Measurements from ENCODE around the gene CREB5.

The CREB5 gene

DNA sequence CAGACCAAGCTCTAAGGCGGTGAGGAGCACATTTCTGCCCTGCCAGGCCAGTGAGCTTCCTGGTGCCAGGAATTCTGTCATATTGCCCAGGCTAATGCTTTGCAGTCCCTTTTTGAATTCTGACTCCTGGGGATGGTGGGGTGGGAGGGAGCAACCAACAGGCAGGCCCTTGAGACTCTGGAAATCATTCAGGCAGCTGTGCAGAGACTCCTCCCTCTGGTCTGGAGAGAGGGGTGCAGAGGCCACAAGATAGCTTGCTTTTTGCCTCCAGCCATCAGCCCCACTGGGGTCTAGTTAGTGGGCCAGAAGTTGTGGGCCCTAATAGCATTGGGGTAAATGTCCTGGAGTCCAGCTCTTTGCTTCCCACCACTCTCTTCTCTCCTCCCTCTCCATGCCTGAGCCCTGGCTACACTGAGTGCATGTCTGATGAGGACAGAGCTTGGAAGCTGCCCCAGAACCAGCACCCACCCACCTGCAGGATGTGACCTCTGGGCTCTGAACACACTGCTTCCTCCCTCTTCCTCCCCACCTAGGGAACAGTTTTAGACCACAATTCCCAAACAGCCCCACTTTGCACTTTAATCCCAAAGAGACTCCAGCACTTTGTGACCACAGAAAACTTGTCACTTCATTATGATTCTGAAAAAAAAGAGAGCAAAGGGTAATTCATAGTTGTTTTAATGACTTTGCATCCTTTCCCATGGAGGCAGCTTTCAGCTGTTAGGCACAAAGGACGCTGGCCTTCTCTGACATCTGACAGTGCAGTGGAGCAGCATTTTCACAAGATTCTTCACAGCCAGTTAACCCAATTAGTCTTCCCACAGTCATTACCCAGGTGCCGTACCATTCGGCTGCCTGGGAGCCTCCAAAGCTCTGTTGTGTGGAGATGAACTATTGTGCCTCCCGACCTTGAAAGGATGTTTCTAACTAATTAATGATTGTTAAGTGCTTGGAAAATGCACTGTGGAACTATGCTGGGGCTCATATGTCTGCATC is 283.3 kb downstream of the CREB5 start:
- no peak for DNase-seq

DNA sequence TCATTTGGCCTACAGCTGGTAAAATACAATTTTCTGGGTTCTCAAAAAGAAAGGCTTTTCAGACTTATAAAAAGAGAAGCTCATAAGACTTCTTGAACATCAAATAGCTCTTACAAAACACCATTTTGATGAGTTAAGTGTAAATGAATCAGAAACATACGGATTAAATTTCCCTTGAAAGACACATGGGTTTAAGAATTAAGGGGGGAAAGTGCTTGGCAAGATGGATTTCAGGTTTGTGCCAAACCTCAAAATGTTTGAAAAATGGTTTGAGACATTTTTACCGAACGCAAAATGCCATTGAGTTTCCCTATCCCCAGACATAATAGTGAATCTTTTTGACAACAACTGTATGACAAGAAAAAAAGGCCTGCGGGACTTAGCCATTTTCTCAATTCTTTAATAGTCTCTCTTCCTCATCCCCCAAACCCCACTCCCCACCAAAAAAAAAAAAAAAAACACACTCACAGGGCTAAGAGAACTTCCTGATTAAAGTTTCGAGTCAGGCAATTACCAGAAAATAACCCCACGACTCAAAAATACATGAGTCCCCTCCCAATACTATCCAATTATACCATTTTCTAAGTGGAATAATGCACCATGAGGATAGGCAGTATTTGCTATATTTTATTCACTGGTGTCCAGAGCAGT is 285.7 kb downstream of the CREB5 start:
- DNase-seq = no peak

GRCh38 chr7:28698840-28699239 is 286.5 kb downstream of the CREB5 start:
- no peak for DNase-seq

DNA sequence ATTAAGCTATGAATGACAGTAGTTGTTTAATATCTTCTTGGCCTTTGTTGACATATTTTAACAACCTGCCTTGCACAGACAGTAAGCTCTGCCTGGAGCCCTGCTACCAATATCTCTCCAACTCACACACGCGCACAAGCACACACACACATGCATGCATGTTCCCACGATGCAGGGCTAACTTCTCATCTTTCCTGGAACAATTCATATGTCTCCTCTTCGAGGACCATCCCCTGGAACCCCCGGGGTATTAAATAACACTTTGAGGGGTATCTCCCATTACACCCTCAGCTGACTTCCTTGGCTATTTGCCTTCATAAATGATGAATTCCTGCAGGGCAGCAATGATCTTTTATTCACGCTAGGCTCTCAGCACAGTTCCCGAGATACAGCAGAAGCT is 287.8 kb downstream of the CREB5 start:
- no peak for DNase-seq

GRCh38 chr7:28700790-28701203 is 288.5 kb downstream of the CREB5 start:
- DNase-seq = no peak

- DNase-seq = no peak
Observed at GRCh38 chr7:28701731-28702130, 289.4 kb downstream of the CREB5 start.

DNA sequence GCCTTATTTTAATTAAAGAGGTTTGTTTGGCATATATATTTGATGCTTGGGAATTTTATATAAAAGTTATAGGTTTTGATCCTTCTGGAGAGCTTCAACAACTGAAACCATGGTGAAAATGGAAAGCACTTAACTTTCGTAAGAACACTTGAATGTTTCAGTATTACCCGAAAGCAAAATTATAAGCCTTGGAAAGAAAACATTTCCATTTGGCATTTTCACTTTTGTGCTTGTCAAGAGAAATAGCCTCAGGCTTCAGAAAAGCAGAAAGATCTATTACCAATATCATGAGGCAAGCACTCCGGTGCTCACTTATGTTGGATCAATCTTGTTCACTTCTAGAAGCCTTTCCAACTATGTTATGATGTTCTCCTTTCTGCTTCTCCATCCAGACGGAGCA is 289.9 kb downstream of the CREB5 start:
- no peak for DNase-seq

- no peak for DNase-seq
Observed at GRCh38 chr7:28703037-28703765, 290.9 kb downstream of the CREB5 start.

DNA sequence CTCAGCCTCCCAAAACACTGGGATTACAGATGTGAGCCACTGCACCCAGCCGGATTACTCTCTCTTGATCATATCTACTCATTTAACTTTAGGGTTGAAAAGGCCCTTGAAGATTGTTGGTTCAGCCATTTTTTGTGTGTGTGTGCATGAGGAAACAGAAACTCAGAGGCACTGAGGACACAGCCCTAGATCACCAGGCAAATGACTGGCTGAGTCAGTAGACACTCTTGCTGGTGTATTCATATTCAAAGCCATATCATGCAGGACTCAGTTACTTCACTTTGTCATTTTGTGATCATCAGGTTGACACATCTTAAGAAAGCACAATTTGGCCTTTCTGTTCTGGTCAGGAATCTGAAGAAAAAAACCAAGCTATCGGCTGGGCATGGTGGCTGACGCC is 292.4 kb downstream of the CREB5 start:
- DNase-seq = no peak

DNA sequence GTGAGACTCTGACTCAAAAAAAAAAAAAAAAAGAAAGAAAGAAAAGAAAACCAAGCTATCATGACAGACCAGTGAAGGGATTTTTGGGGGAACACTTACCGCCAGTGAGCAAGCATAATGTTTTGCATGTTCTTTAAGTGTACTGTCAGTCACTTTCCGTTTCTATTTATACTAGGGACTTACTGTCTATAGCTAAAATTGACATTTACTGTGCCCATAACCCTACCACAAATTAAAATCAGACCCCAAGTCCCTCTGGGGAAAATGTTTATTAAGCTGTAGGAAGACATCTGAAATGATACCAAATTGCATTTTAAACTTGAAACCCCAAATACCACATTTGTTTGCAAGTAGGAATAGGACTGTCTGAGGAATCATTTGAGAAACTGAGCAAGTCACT is 293.0 kb downstream of the CREB5 start:
- DNase-seq = no peak

DNA sequence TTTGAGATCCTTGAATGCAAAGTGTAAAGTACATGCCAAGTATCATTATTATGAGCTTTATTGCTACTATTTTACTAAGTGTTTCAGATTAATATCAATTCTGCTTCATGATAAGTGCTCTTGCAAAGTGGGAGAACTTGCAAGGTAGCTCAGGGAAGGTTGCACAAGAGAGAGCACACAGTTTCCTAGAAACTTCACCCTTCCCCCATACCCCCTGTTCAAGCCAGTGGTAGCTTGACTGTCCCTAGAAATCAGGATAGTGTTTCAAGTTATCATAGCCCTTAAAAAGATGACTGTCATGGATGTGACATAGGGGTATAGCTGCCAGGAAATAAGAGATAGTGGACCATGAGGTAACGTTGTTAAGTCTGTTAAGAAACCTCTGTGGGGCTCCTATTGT is 294.3 kb downstream of the CREB5 start:
- no peak for DNase-seq

DNA sequence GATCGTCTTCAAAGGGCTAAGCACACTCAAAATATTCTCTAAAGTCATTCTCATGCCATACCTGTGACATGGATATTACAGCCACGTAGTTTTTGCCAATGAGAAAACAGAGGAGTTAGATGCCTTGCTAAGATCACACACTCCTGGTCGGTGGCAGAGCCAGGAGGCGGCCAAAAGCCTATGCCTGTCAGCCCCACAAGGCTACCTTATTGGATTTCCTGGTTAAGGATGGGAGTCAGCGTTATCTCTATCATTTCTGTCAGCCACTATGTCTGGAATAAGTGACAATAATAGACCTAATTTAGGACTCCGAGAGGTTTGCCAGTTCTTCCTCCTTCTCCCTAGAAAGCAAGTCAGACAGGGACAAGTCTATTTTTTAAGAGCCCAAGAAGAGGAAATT is 295.0 kb downstream of the CREB5 start:
- DNase-seq = no peak

DNA sequence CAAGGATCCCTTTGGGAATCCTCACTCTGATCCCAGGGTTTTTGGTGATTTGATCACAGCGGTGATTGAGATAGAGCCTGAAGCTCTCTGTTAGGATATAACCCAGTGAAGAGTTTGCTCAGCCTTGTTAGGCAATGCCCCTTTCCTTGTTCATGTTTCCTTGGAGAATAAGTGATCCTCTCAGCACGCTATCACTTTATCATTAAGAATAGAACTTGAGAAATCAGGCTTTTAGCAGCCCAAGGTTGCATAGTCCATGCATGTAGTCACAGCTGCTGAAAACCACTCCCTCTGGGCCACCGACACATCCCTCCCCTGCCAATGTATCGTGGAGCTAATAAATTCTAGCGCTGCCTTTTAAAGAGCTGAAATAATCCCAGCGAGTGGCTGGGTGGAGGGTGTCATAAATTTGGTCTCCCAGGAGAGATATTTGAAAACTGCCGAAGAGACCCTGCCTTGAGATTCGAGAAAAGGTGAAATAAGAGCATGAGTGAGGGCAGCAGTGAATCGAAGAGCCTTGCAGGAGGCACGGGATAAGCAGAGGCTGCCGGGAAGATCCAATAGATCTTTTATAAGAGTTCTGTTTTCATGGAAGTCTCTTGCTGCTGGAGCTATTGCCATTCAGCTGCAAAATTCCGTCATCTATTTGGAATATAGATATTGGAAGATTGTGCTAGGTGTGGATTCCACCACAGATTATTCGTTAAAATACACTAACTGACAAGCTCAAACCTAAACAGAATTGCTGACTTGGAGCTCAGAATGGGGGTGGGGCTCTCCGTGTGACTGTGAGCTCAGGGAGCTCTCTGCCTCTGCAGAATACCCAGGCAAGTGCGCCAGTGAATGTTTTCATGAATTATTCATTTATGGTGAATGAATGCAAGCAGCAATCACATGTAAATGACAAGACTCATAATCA is 296.0 kb downstream of the CREB5 start:
- no peak for DNase-seq

DNA sequence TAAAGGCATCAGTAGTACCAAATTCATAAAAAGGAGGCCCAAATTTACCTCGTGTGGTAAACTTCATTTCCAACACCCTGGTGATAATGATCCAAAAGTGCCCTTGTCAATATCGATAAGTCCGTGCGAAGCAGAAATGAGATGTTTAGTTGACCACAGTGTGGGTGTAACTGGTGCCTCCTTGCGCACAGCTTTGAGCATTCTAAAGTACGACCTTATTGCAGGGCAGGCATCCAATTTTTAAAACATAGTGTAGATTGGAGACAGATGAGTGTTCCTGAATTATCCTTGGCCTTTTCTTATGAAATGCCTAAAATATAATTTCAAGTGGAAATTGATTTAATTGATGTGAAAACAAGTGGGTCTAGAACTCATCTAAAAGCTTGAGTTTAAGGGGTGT is 297.4 kb downstream of the CREB5 start:
- no peak for DNase-seq

DNA sequence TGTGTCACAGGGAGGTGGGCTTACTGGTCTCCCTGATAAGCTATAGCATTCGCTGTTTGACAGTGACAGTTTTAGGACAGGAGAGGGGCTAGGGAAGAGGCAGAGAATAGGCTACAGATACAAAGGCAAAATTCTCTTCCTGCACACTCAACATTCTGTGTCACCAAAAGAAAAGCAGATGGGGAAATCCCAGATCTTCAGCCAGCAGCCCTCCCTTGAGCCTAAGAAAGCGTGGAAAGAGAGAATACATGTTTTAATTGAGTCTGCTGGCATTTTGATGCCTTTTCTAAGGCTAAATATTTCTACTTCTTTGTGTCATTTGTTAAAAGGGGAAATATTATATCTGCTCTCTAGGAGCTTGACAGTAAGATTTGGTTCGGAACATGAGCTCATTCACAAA is 298.8 kb downstream of the CREB5 start:
- no peak for DNase-seq

DNA sequence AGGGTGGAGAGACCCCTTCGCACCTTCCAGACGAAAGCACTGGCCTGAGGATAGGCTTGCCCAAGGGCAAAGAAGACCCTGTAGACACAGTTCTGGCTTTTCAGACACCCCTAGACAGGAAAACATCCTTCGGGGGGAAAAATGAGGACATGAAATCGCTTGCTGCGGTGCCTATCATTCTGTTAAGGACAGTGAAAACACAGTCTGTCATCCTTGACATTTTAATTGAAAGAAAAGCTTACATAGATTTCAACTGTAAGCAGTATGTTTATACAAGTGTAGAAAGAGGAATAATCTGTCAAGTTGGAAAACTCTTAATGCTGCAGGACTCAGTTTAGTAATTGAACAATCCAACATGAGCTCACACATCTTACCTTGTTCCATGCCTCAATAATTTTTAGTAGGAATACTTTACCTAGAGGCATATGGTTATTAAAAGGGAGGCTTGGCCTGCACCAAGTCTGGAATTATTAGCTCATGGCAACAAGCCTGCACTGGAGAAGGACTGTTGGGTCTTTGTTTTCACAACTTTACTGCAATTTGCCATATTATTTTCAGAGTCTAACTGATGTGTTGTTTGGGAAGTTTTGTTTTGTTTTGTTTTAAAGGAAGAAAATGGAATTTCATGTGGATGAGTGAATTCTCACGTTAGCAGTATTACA is 302.3 kb downstream of the CREB5 start:
- DNase-seq = no peak

DNA sequence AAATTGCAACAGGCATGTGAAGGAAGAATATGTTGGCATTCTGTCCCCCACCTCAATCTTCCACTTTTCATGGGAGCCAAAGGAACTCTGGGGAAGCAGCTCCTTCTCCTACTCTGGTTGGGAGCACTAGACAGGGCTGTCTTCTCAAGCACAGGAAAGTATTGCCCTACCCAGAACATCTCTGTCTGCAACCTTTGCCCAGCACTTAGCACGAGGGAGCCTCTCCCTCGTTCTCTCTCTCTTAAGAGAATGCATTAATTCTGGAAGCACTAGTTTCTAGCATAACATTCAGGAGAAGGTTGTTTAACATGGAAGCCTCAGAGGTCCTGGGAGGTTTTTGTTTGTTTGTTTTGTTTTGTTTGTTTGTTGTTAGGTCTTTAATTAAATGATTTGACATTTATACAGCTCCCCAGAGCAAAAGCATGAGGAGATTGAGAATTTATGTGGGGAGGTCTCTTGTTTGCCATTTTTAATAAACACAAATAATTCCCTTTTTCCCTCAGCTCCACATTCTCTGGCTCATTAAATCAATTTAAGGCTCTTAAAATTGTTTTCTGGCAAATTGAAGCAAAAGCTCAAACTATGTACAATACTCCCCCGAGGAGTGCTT is 305.2 kb downstream of the CREB5 start:
- no peak for DNase-seq

- DNase-seq = no peak
Observed at GRCh38 chr7:28718055-28718481, 305.8 kb downstream of the CREB5 start.

GRCh38 chr7:28718545-28718944 is 306.2 kb downstream of the CREB5 start:
- DNase-seq = no peak

DNA sequence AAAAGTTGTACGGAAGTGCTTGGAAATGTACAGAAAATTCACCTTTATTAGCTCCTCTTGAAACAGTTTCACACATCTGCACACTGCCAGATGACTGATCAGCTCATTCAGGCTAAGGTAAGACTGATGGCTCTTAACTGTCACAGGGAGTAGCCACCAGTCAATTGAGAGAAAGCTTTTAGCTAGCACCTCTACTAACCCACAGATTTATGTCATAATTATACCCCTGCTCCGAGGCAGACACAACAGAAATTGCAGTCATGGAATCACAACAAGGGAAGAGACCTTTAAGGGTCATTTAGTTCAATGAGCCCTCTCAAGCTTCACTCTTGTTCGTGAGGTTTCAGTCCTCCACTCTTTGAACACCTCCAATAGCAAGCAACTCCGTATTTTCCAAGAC is 310.4 kb downstream of the CREB5 start:
- DNase-seq = no peak

- DNase-seq = no peak
Observed at GRCh38 chr7:28723336-28723735, 311.0 kb downstream of the CREB5 start.
